ENCODE results near the gene CABP5.

CABP5 gene

GRCh38 chr19:48030073-48030472 lies 13.8 kb downstream of the CABP5 start:
- no peak for DNase-seq (ENCODE audit: low read depth)

- DNase-seq (ENCODE audit: low read depth), result no peak
Observed at GRCh38 chr19:48029431-48029830, 14.4 kb downstream of the CABP5 start.

DNA sequence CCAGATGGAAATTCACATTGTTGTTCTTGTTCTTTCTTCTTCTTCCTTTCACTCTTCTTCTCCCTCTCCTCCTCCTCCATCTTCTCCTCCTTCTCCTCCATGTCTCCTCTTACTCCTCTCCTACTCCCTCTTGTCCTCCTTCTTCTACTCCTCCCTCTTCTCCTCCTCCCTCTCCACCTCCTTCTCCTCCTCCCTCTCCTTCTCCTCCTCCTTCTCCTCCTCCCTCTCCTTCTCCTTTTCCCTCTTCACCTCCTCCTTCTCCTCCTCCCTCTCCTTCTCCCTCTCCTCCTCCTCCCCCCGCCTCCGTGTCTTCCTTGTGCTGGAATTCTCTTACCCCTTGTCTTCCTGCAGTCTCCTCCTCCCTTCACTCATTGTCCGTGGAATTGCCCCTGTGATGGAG lies 18.4 kb downstream of the CABP5 start:
- no peak for DNase-seq (ENCODE audit: low read depth)

DNA sequence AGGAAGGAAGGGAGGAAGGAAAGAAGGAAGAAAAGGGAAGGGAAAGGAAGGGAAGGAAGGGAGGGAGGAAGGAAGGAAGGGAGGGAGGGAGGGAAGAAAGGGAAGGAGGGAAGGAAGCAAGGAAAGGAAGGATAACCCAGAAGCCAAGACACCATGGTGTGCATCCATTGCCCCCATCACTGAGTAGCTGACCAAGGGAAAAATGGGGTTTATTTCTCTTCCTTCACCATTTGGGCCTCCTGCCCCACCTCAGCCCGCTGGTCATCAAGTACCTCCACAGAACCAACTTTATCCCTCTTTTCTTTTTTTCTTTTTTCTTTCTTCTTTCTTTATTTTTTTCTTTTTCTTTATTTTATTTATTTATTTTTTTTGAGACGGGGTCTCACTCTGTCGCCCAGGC lies 20.4 kb downstream of the CABP5 start:
- DNase-seq (ENCODE audit: low read depth), result no peak

DNA sequence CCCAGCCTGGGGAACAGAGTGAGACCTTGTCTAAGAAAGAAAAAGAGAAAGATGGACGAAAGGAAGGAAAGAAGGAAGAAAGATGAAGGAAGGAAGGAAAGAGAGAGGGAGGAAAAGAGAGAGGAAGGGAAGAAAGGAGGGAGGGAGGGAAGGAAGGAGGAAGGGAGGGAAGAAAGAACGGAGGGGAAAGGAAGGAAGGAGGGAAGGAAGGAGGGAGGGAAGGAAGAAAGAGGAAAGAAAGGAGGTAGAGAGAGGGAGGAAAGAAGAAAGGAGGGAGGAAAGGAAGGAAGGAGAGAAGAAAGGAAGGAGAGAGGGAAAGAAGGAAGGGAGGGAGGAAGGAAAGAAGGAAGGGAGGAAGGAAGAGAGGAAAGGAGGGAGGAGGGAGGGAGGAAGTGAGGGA lies 20.9 kb downstream of the CABP5 start:
- no peak for DNase-seq (ENCODE audit: low read depth)

DNA sequence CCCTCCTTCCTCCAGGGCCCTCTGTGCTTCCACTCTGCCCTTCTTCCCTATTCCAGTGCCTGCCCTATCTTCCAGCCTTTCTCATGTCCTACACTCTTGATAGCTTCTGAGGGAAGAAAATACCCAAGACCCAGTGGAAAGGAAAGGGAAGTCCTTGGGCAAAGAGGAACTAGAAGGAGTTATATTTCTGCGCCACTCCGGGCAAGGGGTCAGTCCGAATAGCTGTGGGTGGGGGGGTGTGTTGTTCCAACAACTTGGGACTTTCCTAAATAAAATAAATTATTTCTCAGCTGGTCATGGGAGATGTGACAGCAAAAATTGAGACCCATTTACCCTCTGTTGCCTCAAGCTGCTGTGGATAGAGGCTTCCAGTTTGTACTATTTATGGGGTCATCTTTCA lies 23.2 kb downstream of the CABP5 start:
- no peak for DNase-seq (ENCODE audit: low read depth)

DNA sequence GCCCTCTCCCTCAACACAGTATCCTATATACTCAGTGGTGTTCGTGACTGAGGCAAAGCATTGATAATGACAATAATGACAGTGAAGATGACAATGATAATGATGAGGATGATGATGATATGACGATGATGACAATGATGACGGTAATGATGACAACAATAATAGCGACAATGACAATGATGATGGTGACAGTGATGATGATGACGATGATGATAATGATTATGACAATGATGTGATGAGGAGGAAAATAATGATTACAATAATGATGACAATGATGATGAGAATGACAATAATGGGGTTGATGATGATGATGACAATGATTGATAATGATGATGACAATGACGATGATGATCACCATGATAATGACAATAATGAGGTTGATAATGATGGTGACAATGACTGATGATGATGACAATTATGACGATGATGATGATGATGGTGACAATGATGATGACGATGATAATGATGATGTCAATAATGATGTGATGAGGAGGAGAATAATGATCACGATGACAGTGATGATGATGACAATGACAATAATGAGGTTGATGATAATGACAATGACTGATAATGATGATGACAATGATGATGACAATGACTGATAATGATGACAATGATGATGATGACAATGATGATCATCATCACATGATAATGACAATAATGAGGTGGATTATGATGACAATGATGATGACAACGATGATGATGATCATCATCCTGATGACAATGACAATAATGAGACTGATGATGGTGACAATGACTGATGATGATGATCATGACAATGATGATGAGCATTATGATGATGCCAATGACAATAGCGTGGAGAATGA lies 32.7 kb downstream of the CABP5 start:
- no peak for DNase-seq (ENCODE audit: low read depth)

DNA sequence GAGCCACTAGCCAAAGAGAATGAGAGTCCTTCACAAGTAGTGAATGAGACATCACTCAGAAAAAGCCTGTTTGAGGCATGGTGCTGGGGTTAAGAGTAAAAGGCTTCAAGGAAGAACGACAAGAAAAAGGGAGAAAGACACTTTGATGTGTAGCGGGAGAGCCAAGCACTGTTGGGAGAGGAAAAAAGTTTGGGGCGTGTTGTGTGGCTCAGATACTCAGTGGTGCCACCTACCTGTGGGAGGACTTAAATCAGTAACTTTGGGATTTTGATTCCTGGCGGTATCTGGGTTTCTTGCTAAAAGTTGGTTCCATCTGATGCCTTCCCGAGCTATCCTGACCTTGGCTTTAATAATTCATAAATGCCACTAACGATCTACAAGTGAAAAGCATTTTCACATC lies 37.1 kb downstream of the CABP5 start:
- DNase-seq (ENCODE audit: low read depth), result no peak

- DNase-seq (ENCODE audit: low read depth), result no peak
Observed at GRCh38 chr19:48004236-48004635, 39.6 kb downstream of the CABP5 start.

- no peak for DNase-seq (ENCODE audit: low read depth)
Observed at GRCh38 chr19:48000846-48001245, 43.0 kb downstream of the CABP5 start.

DNA sequence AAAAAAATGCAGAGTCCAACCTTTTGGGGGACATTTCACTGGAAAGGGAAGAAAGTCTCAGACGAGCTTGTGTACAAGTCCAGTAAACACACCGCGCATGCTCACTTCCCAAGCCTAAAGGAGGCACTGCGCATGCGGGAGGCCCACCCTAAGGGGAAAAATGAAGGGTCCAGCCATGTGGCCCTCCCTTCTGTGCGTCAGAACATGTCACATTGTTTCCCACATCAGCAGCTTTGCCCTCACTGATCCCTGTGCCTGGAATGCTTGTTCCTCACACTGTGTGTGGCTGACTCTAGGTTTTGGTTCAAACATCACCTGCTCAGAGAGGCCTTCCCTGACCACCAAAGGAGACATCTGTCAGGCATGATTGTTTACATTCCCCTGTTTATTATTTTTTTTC lies 45.1 kb downstream of the CABP5 start:
- no peak for DNase-seq (ENCODE audit: low read depth)

DNA sequence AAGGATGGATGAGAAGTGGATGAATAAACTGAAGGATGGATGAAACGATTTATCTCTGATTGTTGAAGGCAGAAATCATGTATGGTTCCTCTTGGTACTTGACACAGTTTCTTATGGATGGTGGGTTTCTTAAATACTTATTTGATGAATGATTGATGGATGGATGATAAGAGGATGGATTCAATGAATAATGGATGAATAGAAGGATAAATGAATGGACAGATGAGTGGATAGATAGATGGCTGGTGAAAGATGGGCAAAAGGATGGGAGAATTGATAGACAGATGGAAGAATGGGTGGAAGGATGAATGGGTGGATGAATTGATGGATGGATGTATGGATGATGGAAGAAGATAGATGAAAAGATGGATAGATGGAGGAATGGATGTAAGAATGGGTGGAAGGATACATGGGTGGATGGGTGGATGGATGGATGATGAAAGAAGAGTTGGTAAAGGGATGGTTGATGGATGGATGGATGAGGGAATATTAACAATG lies 47.6 kb downstream of the CABP5 start:
- no peak for DNase-seq (ENCODE audit: low read depth)

GRCh38 chr19:47994209-47994802 lies 49.6 kb downstream of the CABP5 start, which contains the start of gene ELSPBP1:
ELSPBP1 (plus strand) TSS chr19:47994632; CDS start chr19:48008668, 14,036 bp downstream.
- DNase-seq (ENCODE audit: low read depth), result no peak

DNA sequence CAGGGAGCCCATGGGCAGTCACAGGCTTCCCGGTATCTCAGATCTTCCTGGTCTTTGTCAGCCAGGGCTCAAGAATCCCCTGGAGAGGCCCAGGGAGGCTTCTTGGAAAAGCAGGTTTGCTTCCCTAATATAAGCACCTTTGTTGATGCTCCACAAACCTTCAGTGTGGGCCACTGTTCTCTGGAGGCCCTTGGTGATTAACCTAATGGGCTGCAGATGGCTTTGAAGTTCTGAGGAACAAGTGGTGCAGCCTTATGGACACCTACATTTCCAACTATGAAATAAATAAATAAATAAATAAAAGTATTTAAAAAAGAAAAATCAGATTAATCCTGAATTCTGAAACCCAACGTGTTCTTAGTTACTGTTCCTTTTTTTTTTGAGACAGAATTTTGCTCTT lies 51.8 kb downstream of the CABP5 start, which contains the start of gene BSPH1:
BSPH1 (minus strand) TSS at position 101 of the 400 bp plus-strand sequence; CDS start at position 12, 89 bp downstream.
- DNase-seq (ENCODE audit: low read depth), result no peak

GRCh38 chr19:47991191-47991808 lies 52.6 kb downstream of the CABP5 start:
- no peak for DNase-seq (ENCODE audit: low read depth)
